Activated B cell treated with CpG ODN at 0.5 μM for 24 hours (primary cell): ENCODE results near the gene FOXN4. TPM values are rescaled to one million over a fixed set of nuclear protein-coding genes. Genes with fewer than 3 reads are reported as not detected.

ENCODE experiments used
- ATAC-seq: fragments of 200-7000 bp; cut with Tn5 transposase; one replicate; pipeline ENCODE4 v1.10.0; 2021; ENCODE audit warnings: low read depth, mild to moderate bottlenecking, moderate library complexity
- CTCF ChIA-PET: fragments of 350-600 bp; sonication (Branson Sonifier 250); formaldehyde crosslinking; loops from one replicate; lab custom pipeline; 2021; ENCODE audit warnings: antibody characterized with exemption; lab: Charles Lee
- POLR2A ChIA-PET: fragments of 350-600 bp; sonication (Branson Sonifier 250); formaldehyde crosslinking; loops from one replicate; lab custom pipeline; 2021; ENCODE audit warnings: antibody characterized with exemption; lab: Charles Lee
- DNase-seq: peaks from one replicate; pipeline ENCODE4 v3.0.0; 2022
- H3K27ac Mint-ChIP-seq: one replicate; pipeline ENCODE4 v1.8.0; 2020; ENCODE audit warnings: mixed read lengths
- H3K27me3 Mint-ChIP-seq: one replicate; pipeline ENCODE4 v1.8.0; 2021; ENCODE audit warnings: mixed read lengths
- H3K36me3 Mint-ChIP-seq: one replicate; pipeline ENCODE4 v1.8.0; 2021; ENCODE audit warnings: low read depth, mixed read lengths
- H3K4me1 Mint-ChIP-seq: one replicate; pipeline ENCODE4 v1.8.0; 2021; ENCODE audit warnings: mixed read lengths
- H3K4me3 Mint-ChIP-seq: one replicate; pipeline ENCODE4 v1.8.0; 2020; ENCODE audit warnings: mild to moderate bottlenecking, mixed read lengths
- H3K9me3 Mint-ChIP-seq: one replicate; pipeline ENCODE4 v1.8.0; 2020; ENCODE audit warnings: mixed read lengths
- intact Hi-C: fragments of 100-400 bp; cut with micrococcal nuclease; formaldehyde crosslinking; loops from one replicate; pipeline ENCODE4 v1.15.1; 2024
- total RNA-seq: library from RNA; stranded (reverse); gene quantifications from 2 replicates; pipeline ENCODE4 v1.2.3, GENCODE V29; 2022
- TF ChIP-seq, protein P1 (sequence below): fragments of 200-600 bp; IDR thresholded peaks from one replicate; pipeline ENCODE4 v1.8.0; 2022; ENCODE audit warnings: antibody characterized with exemption, mild to moderate bottlenecking

FOXN4 gene
- total RNA-seq, 1 donor from 2014 or later = not detected

- POLR2A ChIA-PET = no interaction called here
- H3K4me1 Mint-ChIP-seq = no peaks in the 10 kb centered on the region
- CTCF ChIA-PET = no interaction called here
- no peak overlapping the region for H3K27ac Mint-ChIP-seq
- peaks cover 11% of the 10 kb centered on the region for H3K27me3 Mint-ChIP-seq
- H3K9me3 Mint-ChIP-seq = no peaks in the 10 kb centered on the region
- H3K4me3 Mint-ChIP-seq = no peak overlapping the region
- intact Hi-C loops = no loop called here
- DNase-seq = no peak
- TF ChIP-seq, protein P1, sequence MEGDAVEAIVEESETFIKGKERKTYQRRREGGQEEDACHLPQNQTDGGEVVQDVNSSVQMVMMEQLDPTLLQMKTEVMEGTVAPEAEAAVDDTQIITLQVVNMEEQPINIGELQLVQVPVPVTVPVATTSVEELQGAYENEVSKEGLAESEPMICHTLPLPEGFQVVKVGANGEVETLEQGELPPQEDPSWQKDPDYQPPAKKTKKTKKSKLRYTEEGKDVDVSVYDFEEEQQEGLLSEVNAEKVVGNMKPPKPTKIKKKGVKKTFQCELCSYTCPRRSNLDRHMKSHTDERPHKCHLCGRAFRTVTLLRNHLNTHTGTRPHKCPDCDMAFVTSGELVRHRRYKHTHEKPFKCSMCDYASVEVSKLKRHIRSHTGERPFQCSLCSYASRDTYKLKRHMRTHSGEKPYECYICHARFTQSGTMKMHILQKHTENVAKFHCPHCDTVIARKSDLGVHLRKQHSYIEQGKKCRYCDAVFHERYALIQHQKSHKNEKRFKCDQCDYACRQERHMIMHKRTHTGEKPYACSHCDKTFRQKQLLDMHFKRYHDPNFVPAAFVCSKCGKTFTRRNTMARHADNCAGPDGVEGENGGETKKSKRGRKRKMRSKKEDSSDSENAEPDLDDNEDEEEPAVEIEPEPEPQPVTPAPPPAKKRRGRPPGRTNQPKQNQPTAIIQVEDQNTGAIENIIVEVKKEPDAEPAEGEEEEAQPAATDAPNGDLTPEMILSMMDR = no peak
- ATAC-seq = no peak
- H3K36me3 Mint-ChIP-seq = no peaks in the 10 kb centered on the region
These were observed 43.1 kb upstream of the FOXN4 start for GRCh38 chr12:109352184-109352583.

GRCh38 chr12:109347589-109347988, 38.5 kb upstream of the FOXN4 start, which contains the start of gene MYO1H:
MYO1H (plus strand) TSS chr12:109347900; CDS start chr12:109347961, 61 bp downstream.
- ATAC-seq = no peak
- H3K27me3 Mint-ChIP-seq = peaks cover 11% of the 10 kb centered on the region
- ChIA-PET CTCF (no interaction called here), POLR2A (no interaction called here)
- no peak within 1 kb of the TSS for H3K27ac Mint-ChIP-seq
- TF ChIP-seq, protein P1 = no peak
- no peaks in the 10 kb centered on the region for H3K36me3 Mint-ChIP-seq
- H3K4me3 Mint-ChIP-seq = no peak within 1 kb of the TSS
- H3K9me3 Mint-ChIP-seq = peaks cover 2% of the 10 kb centered on the region
- no peak for DNase-seq
- H3K4me1 Mint-ChIP-seq = no peaks in the 10 kb centered on the region
- intact Hi-C loops = no loop called here

DNA sequence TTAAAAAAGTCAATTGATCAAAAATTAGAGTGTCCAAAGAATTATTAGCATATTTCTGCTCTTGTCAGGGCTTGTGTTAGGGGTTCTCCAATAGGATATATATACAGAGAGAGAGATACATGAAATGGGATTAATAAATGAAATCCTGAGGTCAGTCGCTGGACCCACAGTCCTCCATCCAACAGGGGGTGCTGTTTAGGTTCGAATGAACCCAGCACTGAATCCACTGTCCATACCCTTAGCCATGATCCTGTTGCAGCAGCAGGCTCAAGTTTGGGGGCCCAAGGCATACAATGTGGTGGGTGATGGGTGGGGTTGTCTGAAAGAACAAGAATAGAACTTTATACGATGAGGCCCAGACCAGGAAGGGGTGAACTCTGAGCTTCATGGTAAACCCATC, 37.8 kb upstream of the FOXN4 start:
- ATAC-seq = no peak
- ChIA-PET POLR2A (no interaction called here), CTCF (no interaction called here)
- TF ChIP-seq, protein P1 = no peak
- no peak overlapping the region for H3K4me3 Mint-ChIP-seq
- no peak overlapping the region for H3K27ac Mint-ChIP-seq
- peaks cover 2% of the 10 kb centered on the region for H3K9me3 Mint-ChIP-seq
- no peak for DNase-seq
- intact Hi-C loops = no loop called here
- H3K36me3 Mint-ChIP-seq = no peaks in the 10 kb centered on the region
- peaks cover 9% of the 10 kb centered on the region for H3K27me3 Mint-ChIP-seq
- no peaks in the 10 kb centered on the region for H3K4me1 Mint-ChIP-seq

GRCh38 chr12:109345428-109345827, 36.3 kb upstream of the FOXN4 start:
- intact Hi-C loops = loop anchor here (1.0 kb wide), 1 partner anchor 8 kb away; no protein-coding TSS in a partner anchor
- H3K27ac Mint-ChIP-seq = no peak overlapping the region
- H3K27me3 Mint-ChIP-seq = peaks cover 11% of the 10 kb centered on the region
- H3K36me3 Mint-ChIP-seq = no peaks in the 10 kb centered on the region
- no peak overlapping the region for H3K4me3 Mint-ChIP-seq
- TF ChIP-seq, protein P1 = no peak
- ChIA-PET POLR2A (no interaction called here), CTCF (no interaction called here)
- peaks cover 2% of the 10 kb centered on the region for H3K9me3 Mint-ChIP-seq
- DNase-seq (no peak), ATAC-seq (no peak)
- no peaks in the 10 kb centered on the region for H3K4me1 Mint-ChIP-seq

- H3K4me1 Mint-ChIP-seq = no peaks in the 10 kb centered on the region
- intact Hi-C loops = no loop called here
- H3K9me3 Mint-ChIP-seq = peaks cover 2% of the 10 kb centered on the region
- ATAC-seq (no peak), DNase-seq (no peak)
- no peak overlapping the region for H3K27ac Mint-ChIP-seq
- H3K4me3 Mint-ChIP-seq = no peak overlapping the region
- TF ChIP-seq, protein P1 = no peak
- H3K36me3 Mint-ChIP-seq = no peaks in the 10 kb centered on the region
- peaks cover 10% of the 10 kb centered on the region for H3K27me3 Mint-ChIP-seq
- ChIA-PET CTCF (no interaction called here), POLR2A (no interaction called here)
These were observed 34.6 kb upstream of the FOXN4 start for GRCh38 chr12:109343677-109344076.
